PFSK-1 (cell line): ENCODE data around the gene UBE2D3.

Experiments
- FOXP2 ChIP-seq: optimal IDR thresholded peaks from 2 replicates; pipeline ENCODE3; 2011; ENCODE audit warnings: borderline replicate concordance, control low read depth, inconsistent platforms; ENCODE audit not compliant: insufficient read depth; ENCODE audit errors: extremely low read length, extremely low read depth
- POLR2AphosphoS5 ChIP-seq: IDR thresholded peaks from 2 replicates; pipeline ENCODE4 v1.6.1; 2012; ENCODE audit warnings: low read depth, mild to moderate bottlenecking, control low read depth, low read length, moderate library complexity
- REST ChIP-seq, 2 experiments: IDR thresholded peaks; 2 replicates each; pipeline versions ENCODE4 v1.6.1 to v1.8.0; 2011 to 2012; ENCODE audit warnings: low read depth in 2 of 2, low read length in 2 of 2, control low read depth in 1 of 2, inconsistent platforms in 1 of 2, mild to moderate bottlenecking in 1 of 2, moderate library complexity in 1 of 2; ENCODE audit not compliant: insufficient read depth in 1 of 2
- SIN3A ChIP-seq: IDR thresholded peaks from 2 replicates; pipeline ENCODE4 v1.6.1; 2012; ENCODE audit warnings: mild to moderate bottlenecking, low read length, moderate library complexity, borderline replicate concordance; ENCODE audit not compliant: insufficient read depth
- TAF1 ChIP-seq: IDR thresholded peaks from 2 replicates; pipeline ENCODE4 v1.6.1; 2012; ENCODE audit warnings: low read length, control low read depth, borderline replicate concordance; ENCODE audit not compliant: insufficient read depth

The UBE2D3 gene

GRCh38 chr4:102772738-102773340, 54.5 kb downstream of the UBE2D3 start:
- TF ChIP-seq TAF1: no peak
- no peak for TF ChIP-seq SIN3A
- TF ChIP-seq REST (IDR thresholded peaks at IDR 0.05; ENCODE audit: insufficient read depth in 1 of 2, low read depth in 2 of 2, low read length in 2 of 2): no peak
- TF ChIP-seq FOXP2: no peak
- TF ChIP-seq POLR2AphosphoS5: no peak

- TF ChIP-seq REST (IDR thresholded peaks at IDR 0.05; ENCODE audit: insufficient read depth in 1 of 2, low read depth in 2 of 2, low read length in 2 of 2): no peak
- TF ChIP-seq TAF1: no peak
- TF ChIP-seq FOXP2: no peak
- no peak for TF ChIP-seq SIN3A
- TF ChIP-seq POLR2AphosphoS5: no peak
These were observed 62.5 kb downstream of the UBE2D3 start for GRCh38 chr4:102764901-102765300.

GRCh38 chr4:102761906-102762305, 65.4 kb downstream of the UBE2D3 start:
- TF ChIP-seq REST (IDR thresholded peaks at IDR 0.05; ENCODE audit: insufficient read depth in 1 of 2, low read depth in 2 of 2, low read length in 2 of 2) (no peak), SIN3A (no peak), FOXP2 (no peak), POLR2AphosphoS5 (no peak), TAF1 (no peak)

- TF ChIP-seq SIN3A: no peak
- TF ChIP-seq REST (IDR thresholded peaks at IDR 0.05; ENCODE audit: insufficient read depth in 1 of 2, low read depth in 2 of 2, low read length in 2 of 2): no peak
- TF ChIP-seq POLR2AphosphoS5: no peak
- no peak for TF ChIP-seq FOXP2
- no peak for TF ChIP-seq TAF1
These were observed 66.1 kb downstream of the UBE2D3 start for GRCh38 chr4:102761296-102761701.

GRCh38 chr4:102760645-102761295, 66.6 kb downstream of the UBE2D3 start, which contains the start of gene MANBA:
MANBA (minus strand) TSS chr4:102760968; CDS start chr4:102760894, 74 bp downstream.
- TF ChIP-seq TAF1 (peak; percentile 54; the same call in 1 of the 2 replicates), FOXP2 (no peak), POLR2AphosphoS5 (peak; percentile 70), SIN3A (no peak), REST (IDR thresholded peaks at IDR 0.05; ENCODE audit: insufficient read depth in 1 of 2, low read depth in 2 of 2, low read length in 2 of 2) (peak in 1 of 2 experiments; percentile 14; a peak in 1 of 4 replicates)
